ENCODE measurements around the gene PSMB1.
A peak's percentile ranks its signal among the peaks of the same experiment; 100 is the strongest.

The PSMB1 gene

GRCh38 chr6:170552765-170553533, at the start of gene PSMB1:
PSMB1 (minus strand) TSS chr6:170553307; CDS start chr6:170553242, 65 bp downstream.
- no peak for TF ChIP-seq CTCF (conservative IDR thresholded peaks at IDR 0.05; ENCODE audit: control insufficient read depth, insufficient read depth, low read depth, low read length)
- DNase-seq (ENCODE audit: low read depth): peak; percentile 95
- H3K4me3 ChIP-seq (ENCODE audit: control insufficient read depth, low read depth, low read length): peak within 1 kb of the TSS; percentile 95

GRCh38 chr6:170597278-170597677, 44.2 kb upstream of the PSMB1 start:
- no peak overlapping the region for H3K4me3 ChIP-seq (ENCODE audit: control insufficient read depth, low read depth, low read length)
- no peak for TF ChIP-seq CTCF (conservative IDR thresholded peaks at IDR 0.05; ENCODE audit: control insufficient read depth, insufficient read depth, low read depth, low read length)
- DNase-seq (ENCODE audit: low read depth): no peak

GRCh38 chr6:170596426-170596825, 43.3 kb upstream of the PSMB1 start:
- TF ChIP-seq CTCF (conservative IDR thresholded peaks at IDR 0.05; ENCODE audit: control insufficient read depth, insufficient read depth, low read depth, low read length): no peak
- DNase-seq (ENCODE audit: low read depth): no peak
- no peak overlapping the region for H3K4me3 ChIP-seq (ENCODE audit: control insufficient read depth, low read depth, low read length)

- no peak for DNase-seq (ENCODE audit: low read depth)
- TF ChIP-seq CTCF (conservative IDR thresholded peaks at IDR 0.05; ENCODE audit: control insufficient read depth, insufficient read depth, low read depth, low read length): no peak
- no peak overlapping the region for H3K4me3 ChIP-seq (ENCODE audit: control insufficient read depth, low read depth, low read length)
Measured at GRCh38 chr6:170590725-170591124, 37.6 kb upstream of the PSMB1 start.

- no peak for TF ChIP-seq CTCF (conservative IDR thresholded peaks at IDR 0.05; ENCODE audit: control insufficient read depth, insufficient read depth, low read depth, low read length)
- peak overlapping the region; percentile 91 for H3K4me3 ChIP-seq (ENCODE audit: control insufficient read depth, low read depth, low read length)
- no peak for DNase-seq (ENCODE audit: low read depth)
Measured at GRCh38 chr6:170584954-170585498, 31.9 kb upstream of the PSMB1 start.

GRCh38 chr6:170584181-170584953, 31.3 kb upstream of the PSMB1 start, which contains the start of gene PDCD2:
PDCD2 (minus strand) TSS chr6:170584637; CDS start chr6:170584581, 56 bp downstream.
- no peak for TF ChIP-seq CTCF (conservative IDR thresholded peaks at IDR 0.05; ENCODE audit: control insufficient read depth, insufficient read depth, low read depth, low read length)
- peak; percentile 87 for DNase-seq (ENCODE audit: low read depth)

More at GRCh38 chr6:170584181-170584953, 31.3 kb upstream of the PSMB1 start, which contains the start of gene PDCD2:
- H3K4me3 ChIP-seq (ENCODE audit: control insufficient read depth, low read depth, low read length): peak within 1 kb of the TSS; percentile 91

Measured in fibroblast of mammary gland (primary cell).